ENCODE results near the gene HLA-DMB. TPM values are rescaled to one million over a fixed set of nuclear protein-coding genes. Genes with fewer than 3 reads are reported as not detected.
A peak's percentile ranks its signal among the peaks of the same experiment; 100 is the strongest.

HLA-DMB gene
- total RNA-seq, 2 donors from 2014 or later, result 7.3 to 15.2 TPM

GRCh38 chr6:32974541-32975308 lies 33.9 kb upstream of the HLA-DMB start:
- H3K27me3 ChIP-seq (replicated peaks; ENCODE audit: insufficient read depth), result no peaks in the 10 kb centered on the region
- peak overlapping the region in 1 of 2 donors; percentile 99 for H3K27ac ChIP-seq
- intact Hi-C loops (cut with DNase I), result loop anchor here (5.0 to 10.0 kb wide), 3 partner anchors 440 to 1352 kb away; partner anchors contain the start of genes CUTA, PHF1 and PRRC2A
- peaks cover 23% of the 10 kb centered on the region for H3K4me1 ChIP-seq (replicated peaks)
- no peak for TF ChIP-seq CTCF (IDR thresholded peaks at IDR 0.05)
- peaks cover 22 to 58% of the 10 kb centered on the region in 2 donors for H3K36me3 ChIP-seq
- peak overlapping the region; percentile 66 to 84 for H3K4me3 ChIP-seq
- H3K9me3 ChIP-seq, result no peaks in the 10 kb centered on the region
- no peak for DNase-seq (ENCODE audit: low spot score)
- 3% methylated on average over 14 of the region's 14 CpGs for WGBS

DNA sequence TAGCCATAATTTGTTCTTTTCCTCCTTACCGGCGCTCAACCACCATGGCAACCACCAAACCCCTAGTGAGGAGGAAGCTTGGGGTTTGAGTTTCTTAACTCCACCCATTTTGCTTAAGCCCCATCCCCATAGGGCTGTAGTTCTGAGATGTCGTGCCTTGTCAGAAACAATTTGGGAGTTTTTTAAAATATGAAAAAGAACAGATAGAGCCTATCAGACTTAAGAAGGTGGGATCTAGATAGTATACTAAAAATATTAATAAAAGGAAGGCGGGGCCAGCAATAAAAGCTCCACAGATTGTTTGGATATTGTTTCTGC lies 33.1 kb upstream of the HLA-DMB start:
- no peaks in the 10 kb centered on the region for H3K9me3 ChIP-seq
- TF ChIP-seq CTCF (IDR thresholded peaks at IDR 0.05) (no peak), POLR2A (IDR thresholded peaks at IDR 0.05) (no peak), POLR2AphosphoS5 (IDR thresholded peaks at IDR 0.05) (no peak)
- WGBS, result 0% methylated on average over 4 of the region's 4 CpGs
- intact Hi-C loops (cut with DNase I), result loop anchor here (5.0 to 10.0 kb wide), 3 partner anchors 441 to 1352 kb away; partner anchors contain the start of genes CUTA, PHF1 and PRRC2A
- H3K4me1 ChIP-seq (replicated peaks), result peaks cover 23% of the 10 kb centered on the region
- no peak for DNase-seq (ENCODE audit: low spot score)
- peak overlapping the region; percentile 66 to 84 for H3K4me3 ChIP-seq
- H3K27me3 ChIP-seq (replicated peaks; ENCODE audit: insufficient read depth), result no peaks in the 10 kb centered on the region
- peak overlapping the region; percentile 99 to 100 for H3K27ac ChIP-seq
- H3K36me3 ChIP-seq, result peaks cover 20 to 51% of the 10 kb centered on the region in 2 donors

DNA sequence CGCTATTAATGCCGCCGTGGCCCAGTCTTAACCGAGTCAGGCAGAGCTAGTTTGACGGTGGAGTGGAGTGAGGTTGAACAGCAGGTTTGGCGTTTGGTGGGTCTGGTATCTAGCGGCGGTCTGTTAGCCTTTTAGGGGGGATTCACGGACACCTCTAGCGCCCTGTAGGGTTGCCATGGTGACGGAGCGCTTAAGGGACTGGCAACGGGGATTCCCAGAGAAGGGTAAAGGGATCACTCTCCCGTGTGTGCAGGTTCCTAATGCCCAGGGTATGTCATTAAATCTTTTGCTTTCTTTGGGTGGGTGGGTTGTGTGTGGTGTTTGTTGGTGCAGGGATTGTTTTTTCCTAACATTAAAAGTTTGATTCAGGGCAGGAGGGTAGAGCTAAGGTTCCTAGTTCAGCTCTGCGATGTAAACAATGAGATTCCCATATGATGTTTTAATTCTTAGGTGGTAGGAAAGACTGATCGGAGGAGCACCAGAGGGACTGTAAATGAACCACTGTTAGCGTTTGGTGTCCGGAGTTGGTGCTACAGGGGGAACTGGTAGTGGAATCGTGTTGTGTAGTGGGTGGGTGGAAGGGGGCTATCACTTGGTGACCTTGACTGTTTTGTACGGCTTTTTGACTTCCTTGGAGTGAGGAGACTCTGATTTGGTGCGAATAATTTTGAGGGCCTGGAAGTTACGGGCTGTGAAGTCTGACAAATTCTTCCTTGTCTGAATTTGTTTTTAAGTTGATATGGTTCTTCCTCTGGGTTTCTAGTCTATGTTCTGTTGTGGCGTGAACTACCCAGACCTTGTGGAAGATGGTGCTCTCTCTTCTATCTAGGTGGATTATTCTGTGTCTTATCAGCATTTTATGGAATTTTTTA lies 32.6 kb upstream of the HLA-DMB start:
- Histone ChIP-seq H3K9me3 (no peaks in the 10 kb centered on the region), H3K4me1 (replicated peaks) (peaks cover 20% of the 10 kb centered on the region), H3K27ac (peak overlapping the region; percentile 99 to 100), H3K4me3 (peak overlapping the region; percentile 66 to 84), H3K36me3 (peaks cover 19 to 46% of the 10 kb centered on the region in 2 donors), H3K27me3 (replicated peaks; ENCODE audit: insufficient read depth) (no peaks in the 10 kb centered on the region)
- intact Hi-C loops (cut with DNase I), result loop anchor here (5.0 to 10.0 kb wide), 3 partner anchors 441 to 1351 kb away; partner anchors contain the start of genes CUTA, PHF1 and PRRC2A
- DNase-seq (ENCODE audit: low spot score), result peak; percentile 39
- TF ChIP-seq CTCF (IDR thresholded peaks at IDR 0.05), result no peak
- no peak for TF ChIP-seq POLR2AphosphoS5 (IDR thresholded peaks at IDR 0.05)
- TF ChIP-seq POLR2A (IDR thresholded peaks at IDR 0.05), result no peak
- WGBS, result under 1% methylated on average over 23 of the region's 23 CpGs

DNA sequence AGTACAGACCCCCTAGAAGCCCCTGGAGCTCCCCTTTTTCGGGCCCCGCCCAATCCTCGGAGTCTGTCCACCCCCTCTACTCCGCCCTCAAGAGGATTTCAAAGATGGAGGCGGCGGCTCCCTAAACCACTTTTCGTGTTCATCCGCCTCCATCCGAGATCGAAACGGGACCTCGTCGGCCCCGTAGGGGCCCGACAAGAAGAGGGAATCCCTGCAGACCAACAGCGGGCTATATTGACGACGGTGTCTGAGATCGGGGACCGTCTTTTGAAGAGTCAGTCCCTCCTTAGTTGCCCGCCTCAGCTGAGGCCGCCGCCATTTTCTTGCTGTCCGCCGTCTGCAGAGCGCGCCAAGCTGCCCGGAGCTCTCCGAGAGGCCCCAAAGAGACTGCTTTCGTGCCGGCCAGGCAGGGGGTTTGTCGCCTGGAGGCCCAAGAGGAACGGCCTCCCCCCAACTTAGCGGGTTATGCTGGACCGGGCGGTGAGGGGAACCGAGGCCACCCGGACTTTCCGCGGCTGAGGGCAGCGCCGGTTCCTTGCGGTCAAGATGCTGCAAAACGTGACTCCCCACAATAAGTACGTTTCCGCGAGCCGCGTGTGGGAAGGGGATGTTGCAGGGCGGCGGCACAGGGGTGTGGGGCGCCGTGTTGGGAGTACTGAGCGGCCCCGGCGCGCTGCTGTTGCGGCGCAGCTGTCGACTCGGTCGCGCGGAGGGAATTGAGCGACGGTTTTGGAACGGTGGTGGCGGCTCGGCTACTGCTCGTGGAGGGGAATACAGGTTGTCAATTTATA lies 31.7 kb upstream of the HLA-DMB start:
- H3K27me3 ChIP-seq (replicated peaks; ENCODE audit: insufficient read depth), result no peaks in the 10 kb centered on the region
- intact Hi-C loops (cut with DNase I), result loop anchor here (5.0 to 10.0 kb wide), 3 partner anchors 442 to 1350 kb away; partner anchors contain the start of genes CUTA, PHF1 and PRRC2A
- peak overlapping the region; percentile 66 to 84 for H3K4me3 ChIP-seq
- WGBS, result under 1% methylated on average over 60 of the region's 70 CpGs
- peak; percentile 8 for TF ChIP-seq POLR2A (IDR thresholded peaks at IDR 0.05)
- TF ChIP-seq CTCF (IDR thresholded peaks at IDR 0.05), result no peak
- TF ChIP-seq POLR2AphosphoS5 (IDR thresholded peaks at IDR 0.05), result no peak
- no peaks in the 10 kb centered on the region for H3K9me3 ChIP-seq
- H3K27ac ChIP-seq, result peak overlapping the region; percentile 99 to 100
- peaks cover 15% of the 10 kb centered on the region for H3K4me1 ChIP-seq (replicated peaks)
- DNase-seq (ENCODE audit: low spot score), result no peak
- peaks cover 13 to 39% of the 10 kb centered on the region in 2 donors for H3K36me3 ChIP-seq
